HG03103 (cell line): ENCODE results near the gene LRRC23.
A peak's percentile ranks its signal among the peaks of the same experiment; 100 is the strongest.

Experiments used
- ATAC-seq: cut with Tn5 transposase; IDR thresholded peaks from one replicate; pipeline ENCODE4 v1.9.1; 2021; ENCODE audit warnings: low read depth; ENCODE audit not compliant: unreplicated experiment

The LRRC23 gene

GRCh38 chr12:6923851-6924250 is 19.2 kb downstream of the LRRC23 start:
- no peak for ATAC-seq

- ATAC-seq: no peak
Measured at GRCh38 chr12:6925239-6925539, 20.6 kb downstream of the LRRC23 start.

GRCh38 chr12:6925540-6926279 is 21.1 kb downstream of the LRRC23 start:
- no peak for ATAC-seq

- ATAC-seq: no peak
Measured at GRCh38 chr12:6927379-6928021, 22.9 kb downstream of the LRRC23 start, which contains the start of gene ATN1. Gene ATN1, plus strand, starts transcription at chr12:6927959. Its CDS starts 6,043 bp downstream, at chr12:6934002.

GRCh38 chr12:6928022-6928702 is 23.5 kb downstream of the LRRC23 start:
- ATAC-seq: no peak

- no peak for ATAC-seq
Measured at GRCh38 chr12:6928703-6929407, 24.2 kb downstream of the LRRC23 start.

- ATAC-seq: no peak
Measured at GRCh38 chr12:6929466-6930452, 25.1 kb downstream of the LRRC23 start.

GRCh38 chr12:6932766-6933165 is 28.1 kb downstream of the LRRC23 start:
- no peak for ATAC-seq

- ATAC-seq: no peak
Measured at GRCh38 chr12:6934110-6934509, 29.5 kb downstream of the LRRC23 start.

GRCh38 chr12:6935371-6936193 is 31.0 kb downstream of the LRRC23 start:
- ATAC-seq: no peak

GRCh38 chr12:6936194-6936635 is 31.6 kb downstream of the LRRC23 start:
- no peak for ATAC-seq

- no peak for ATAC-seq
Measured at GRCh38 chr12:6936636-6937480, 32.2 kb downstream of the LRRC23 start.

GRCh38 chr12:6937481-6938352 is 33.1 kb downstream of the LRRC23 start:
- peak; percentile 85 for ATAC-seq

GRCh38 chr12:6938353-6939190 is 34.0 kb downstream of the LRRC23 start:
- no peak for ATAC-seq

- ATAC-seq: no peak
Measured at GRCh38 chr12:6939191-6939540, 34.5 kb downstream of the LRRC23 start.

- ATAC-seq: no peak
Measured at GRCh38 chr12:6941267-6941666, 36.6 kb downstream of the LRRC23 start.
